ENCODE results near the gene TP73. TPM values are rescaled to one million over a fixed set of nuclear protein-coding genes. Genes with fewer than 3 reads are reported as not detected.

The TP73 gene
- total RNA-seq, 5 donors from 2014 or later (not counting 1 experiment from before 2014, with no cell fraction given) = 0.12 to 0.21 (median 0.18) TPM; not detected in 1

GRCh38 chr1:3736131-3736561, 83.8 kb downstream of the TP73 start:
- H3K27ac Mint-ChIP-seq = peak overlapping the region in 1 of 2 donors; percentile 52
- H3K4me1 ChIP-seq (ENCODE audit: control insufficient read depth in 1 of 2, extremely low read depth in 1 of 2, insufficient read depth in 2 of 2, low read length in 2 of 2) = no peaks in the 10 kb centered on the region
- peaks cover 15 to 20% of the 10 kb centered on the region in 2 donors for H3K36me3 ChIP-seq (ENCODE audit: control insufficient read depth in 2 of 2, extremely low read depth in 1 of 2, insufficient read depth in 1 of 2, low read length in 1 of 2)
- H3K4me3 Mint-ChIP-seq = no peak overlapping the region
- no peak for ATAC-seq (replicated peaks in 1 of 4)
- H3K27ac ChIP-seq (ENCODE audit: low read length) = no peak overlapping the region
- ChIA-PET CTCF (no interaction called here), POLR2A (no interaction called here)
- H3K9me3 Mint-ChIP-seq = no peaks in the 10 kb centered on the region
- no peaks in the 10 kb centered on the region for H3K27me3 Mint-ChIP-seq
- peaks cover 6% of the 10 kb centered on the region for H3K36me3 Mint-ChIP-seq
- no peak for DNase-seq
- no peak overlapping the region for H3K4me3 ChIP-seq (ENCODE audit: control insufficient read depth in 1 of 2, extremely low read depth in 1 of 2, low read length in 1 of 2)
- no peaks in the 10 kb centered on the region for H3K4me1 Mint-ChIP-seq
- WGBS (ENCODE audit: insufficient coverage) = 93% methylated on average over 13 of the region's 13 CpGs
- H3K9me3 ChIP-seq = no peaks in the 10 kb centered on the region
- peaks cover 0 to 15% of the 10 kb centered on the region in 2 experiments for H3K27me3 ChIP-seq (replicated peaks in 1 of 2; ENCODE audit: control insufficient read depth in 2 of 2, extremely low read depth in 1 of 2, insufficient read depth in 2 of 2, low read length in 1 of 2)

GRCh38 chr1:3736708-3737107, 84.4 kb downstream of the TP73 start:
- Mint-ChIP-seq H3K4me1 (no peaks in the 10 kb centered on the region), H3K4me3 (no peak overlapping the region), H3K27me3 (no peaks in the 10 kb centered on the region), H3K36me3 (peaks cover 10% of the 10 kb centered on the region), H3K27ac (no peak overlapping the region), H3K9me3 (no peaks in the 10 kb centered on the region)
- Histone ChIP-seq H3K9me3 (no peaks in the 10 kb centered on the region), H3K4me3 (ENCODE audit: control insufficient read depth in 1 of 2, extremely low read depth in 1 of 2, low read length in 1 of 2) (no peak overlapping the region), H3K36me3 (ENCODE audit: control insufficient read depth in 2 of 2, extremely low read depth in 1 of 2, insufficient read depth in 1 of 2, low read length in 1 of 2) (peaks cover 15 to 24% of the 10 kb centered on the region in 2 donors), H3K27ac (ENCODE audit: low read length) (no peak overlapping the region), H3K27me3 (replicated peaks in 1 of 2; ENCODE audit: control insufficient read depth in 2 of 2, extremely low read depth in 1 of 2, insufficient read depth in 2 of 2, low read length in 1 of 2) (peaks cover 0 to 10% of the 10 kb centered on the region in 2 experiments), H3K4me1 (ENCODE audit: control insufficient read depth in 1 of 2, extremely low read depth in 1 of 2, insufficient read depth in 2 of 2, low read length in 2 of 2) (no peaks in the 10 kb centered on the region)
- no peak for DNase-seq
- WGBS (ENCODE audit: insufficient coverage) = 100% methylated on average over 2 of the region's 14 CpGs
- ChIA-PET POLR2A (no interaction called here), CTCF (no interaction called here)
- no peak for ATAC-seq (replicated peaks in 1 of 4)

- ChIA-PET CTCF (no interaction called here), POLR2A (no interaction called here)
- Mint-ChIP-seq H3K4me3 (no peak overlapping the region), H3K36me3 (peaks cover 16% of the 10 kb centered on the region), H3K4me1 (peaks cover 0 to 4% (median 3%) of the 10 kb centered on the region in 3 donors), H3K27ac (no peak overlapping the region), H3K27me3 (no peaks in the 10 kb centered on the region), H3K9me3 (no peaks in the 10 kb centered on the region)
- H3K4me1 ChIP-seq (ENCODE audit: control insufficient read depth in 1 of 2, extremely low read depth in 1 of 2, insufficient read depth in 2 of 2, low read length in 2 of 2) = no peaks in the 10 kb centered on the region
- H3K27me3 ChIP-seq (replicated peaks in 1 of 2; ENCODE audit: control insufficient read depth in 2 of 2, extremely low read depth in 1 of 2, insufficient read depth in 2 of 2, low read length in 1 of 2) = no peaks in the 10 kb centered on the region
- no peak for DNase-seq
- ATAC-seq (replicated peaks in 1 of 4) = no peak
- no peak overlapping the region for H3K4me3 ChIP-seq (ENCODE audit: control insufficient read depth in 1 of 2, extremely low read depth in 1 of 2, low read length in 1 of 2)
- H3K9me3 ChIP-seq = no peaks in the 10 kb centered on the region
- H3K36me3 ChIP-seq (ENCODE audit: control insufficient read depth in 2 of 2, extremely low read depth in 1 of 2, insufficient read depth in 1 of 2, low read length in 1 of 2) = peaks cover 18 to 30% of the 10 kb centered on the region in 2 donors
- WGBS (ENCODE audit: insufficient coverage) = 95% methylated on average over 11 of the region's 12 CpGs
- H3K27ac ChIP-seq (ENCODE audit: low read length) = no peak overlapping the region
These were observed 86.6 kb downstream of the TP73 start for GRCh38 chr1:3738943-3739342.

GRCh38 chr1:3740042-3740441, 87.7 kb downstream of the TP73 start:
- H3K4me3 Mint-ChIP-seq = no peak overlapping the region

GRCh38 chr1:3740752-3741151, 88.4 kb downstream of the TP73 start:
- Histone ChIP-seq H3K36me3 (ENCODE audit: control insufficient read depth in 2 of 2, extremely low read depth in 1 of 2, insufficient read depth in 1 of 2, low read length in 1 of 2) (peaks cover 15 to 30% of the 10 kb centered on the region in 2 donors), H3K4me1 (ENCODE audit: control insufficient read depth in 1 of 2, extremely low read depth in 1 of 2, insufficient read depth in 2 of 2, low read length in 2 of 2) (no peaks in the 10 kb centered on the region), H3K9me3 (no peaks in the 10 kb centered on the region), H3K27me3 (replicated peaks in 1 of 2; ENCODE audit: control insufficient read depth in 2 of 2, extremely low read depth in 1 of 2, insufficient read depth in 2 of 2, low read length in 1 of 2) (no peaks in the 10 kb centered on the region), H3K27ac (ENCODE audit: low read length) (no peak overlapping the region), H3K4me3 (ENCODE audit: control insufficient read depth in 1 of 2, extremely low read depth in 1 of 2, low read length in 1 of 2) (no peak overlapping the region)
- DNase-seq = no peak
- POLR2A ChIA-PET = no interaction called here
- Mint-ChIP-seq H3K36me3 (peaks cover 16% of the 10 kb centered on the region), H3K9me3 (no peaks in the 10 kb centered on the region), H3K27ac (no peak overlapping the region), H3K27me3 (no peaks in the 10 kb centered on the region), H3K4me1 (peaks cover 13 to 18% (median 16%) of the 10 kb centered on the region in 3 donors), H3K4me3 (no peak overlapping the region)
- 97% methylated on average over 9 of the region's 13 CpGs for WGBS (ENCODE audit: insufficient coverage)
- CTCF ChIA-PET = no interaction called here
- no peak for ATAC-seq (replicated peaks in 1 of 4)

More at GRCh38 chr1:3740042-3740441, 87.7 kb downstream of the TP73 start:
- Mint-ChIP-seq H3K27me3 (no peaks in the 10 kb centered on the region), H3K36me3 (peaks cover 16% of the 10 kb centered on the region), H3K9me3 (no peaks in the 10 kb centered on the region), H3K4me1 (peaks cover 6 to 11% (median 9%) of the 10 kb centered on the region in 3 donors), H3K27ac (no peak overlapping the region)
- ATAC-seq (replicated peaks in 1 of 4) (no peak), DNase-seq (no peak)
- no peaks in the 10 kb centered on the region for H3K27me3 ChIP-seq (replicated peaks in 1 of 2; ENCODE audit: control insufficient read depth in 2 of 2, extremely low read depth in 1 of 2, insufficient read depth in 2 of 2, low read length in 1 of 2)
- 97% methylated on average over 9 of the region's 9 CpGs for WGBS (ENCODE audit: insufficient coverage)
- CTCF ChIA-PET = no interaction called here
- peaks cover 18 to 30% of the 10 kb centered on the region in 2 donors for H3K36me3 ChIP-seq (ENCODE audit: control insufficient read depth in 2 of 2, extremely low read depth in 1 of 2, insufficient read depth in 1 of 2, low read length in 1 of 2)
- H3K4me1 ChIP-seq (ENCODE audit: control insufficient read depth in 1 of 2, extremely low read depth in 1 of 2, insufficient read depth in 2 of 2, low read length in 2 of 2) = no peaks in the 10 kb centered on the region
- no peak overlapping the region for H3K27ac ChIP-seq (ENCODE audit: low read length)
- POLR2A ChIA-PET = no interaction called here
- H3K9me3 ChIP-seq = no peaks in the 10 kb centered on the region
- H3K4me3 ChIP-seq (ENCODE audit: control insufficient read depth in 1 of 2, extremely low read depth in 1 of 2, low read length in 1 of 2) = no peak overlapping the region

- H3K4me3 Mint-ChIP-seq = no peak overlapping the region
- no peaks in the 10 kb centered on the region for H3K27me3 Mint-ChIP-seq
- no peaks in the 10 kb centered on the region for H3K9me3 ChIP-seq
- DNase-seq (no peak), ATAC-seq (replicated peaks in 1 of 4) (no peak)
- peaks cover 15% of the 10 kb centered on the region for H3K36me3 Mint-ChIP-seq
- peaks cover 12 to 30% of the 10 kb centered on the region in 2 donors for H3K36me3 ChIP-seq (ENCODE audit: control insufficient read depth in 2 of 2, extremely low read depth in 1 of 2, insufficient read depth in 1 of 2, low read length in 1 of 2)
- POLR2A ChIA-PET = no interaction called here
- no peak overlapping the region for H3K27ac ChIP-seq (ENCODE audit: low read length)
- H3K4me1 ChIP-seq (ENCODE audit: control insufficient read depth in 1 of 2, extremely low read depth in 1 of 2, insufficient read depth in 2 of 2, low read length in 2 of 2) = peaks cover 0 to 6% of the 10 kb centered on the region in 2 experiments
- no peaks in the 10 kb centered on the region for H3K27me3 ChIP-seq (replicated peaks in 1 of 2; ENCODE audit: control insufficient read depth in 2 of 2, extremely low read depth in 1 of 2, insufficient read depth in 2 of 2, low read length in 1 of 2)
- no peaks in the 10 kb centered on the region for H3K9me3 Mint-ChIP-seq
- CTCF ChIA-PET = no interaction called here
- no peak overlapping the region for H3K27ac Mint-ChIP-seq
- peaks cover 22 to 26% (median 25%) of the 10 kb centered on the region in 3 donors for H3K4me1 Mint-ChIP-seq
- H3K4me3 ChIP-seq (ENCODE audit: control insufficient read depth in 1 of 2, extremely low read depth in 1 of 2, low read length in 1 of 2) = no peak overlapping the region
- WGBS (ENCODE audit: insufficient coverage) = 96% methylated on average over 20 of the region's 22 CpGs
These were observed 89.5 kb downstream of the TP73 start for GRCh38 chr1:3741566-3742438.
